SK-N-SH treated with all-trans-retinoic acid at 6 μM for 48 hours (cell line): ENCODE measurements around the gene HPN.

Source experiments
- ARNTL ChIP-seq: fragments of 450-650 bp; formaldehyde crosslinking; IDR thresholded peaks from 2 replicates; pipeline ENCODE4 v1.5.0; 2020; ENCODE audit warnings: low read depth, mild to moderate bottlenecking, moderate library complexity, borderline replicate concordance
- BACH2 ChIP-seq: fragments of 250-450 bp; sonication (Bioruptor Pico); IDR thresholded peaks from 2 replicates; pipeline ENCODE4 v1.9.0; 2021; ENCODE audit warnings: mild to moderate bottlenecking, borderline replicate concordance
- CSDC2 ChIP-seq: fragments of 250-450 bp; sonication (Bioruptor Pico); IDR thresholded peaks from 2 replicates; pipeline ENCODE4 v1.5.0; 2020; ENCODE audit warnings: mild to moderate bottlenecking, moderate library complexity
- OSR1 ChIP-seq: fragments of 250-450 bp; sonication (Bioruptor Pico); IDR thresholded peaks from 2 replicates; pipeline ENCODE4 v1.8.0; 2022; ENCODE audit warnings: moderate library complexity, mild to moderate bottlenecking, inconsistent platforms
- PPARA ChIP-seq: fragments of 250-450 bp; sonication (Bioruptor Pico); IDR thresholded peaks from 2 replicates; pipeline ENCODE4 v1.5.0; 2020; ENCODE audit warnings: mild to moderate bottlenecking, borderline replicate concordance
- RARB ChIP-seq: fragments of 250-450 bp; sonication (Bioruptor Pico); IDR thresholded peaks from 2 replicates; pipeline ENCODE4 v1.8.0; 2021; ENCODE audit warnings: mild to moderate bottlenecking, moderate library complexity
- TOX ChIP-seq: fragments of 250-450 bp; sonication (Bioruptor Pico); IDR thresholded peaks from 2 replicates; pipeline ENCODE4 v1.8.0; 2021; ENCODE audit warnings: mild to moderate bottlenecking, moderate library complexity, borderline replicate concordance
- ZFP30 ChIP-seq: fragments of 450-650 bp; formaldehyde crosslinking; IDR thresholded peaks from 2 replicates; pipeline ENCODE4 v1.5.0; 2022; ENCODE audit warnings: mild to moderate bottlenecking, moderate library complexity
- ZNF70 ChIP-seq: fragments of 450-650 bp; formaldehyde crosslinking; IDR thresholded peaks from 2 replicates; pipeline ENCODE4 v1.5.0; 2020; ENCODE audit warnings: mild to moderate bottlenecking, moderate library complexity
- ZNF8 ChIP-seq: fragments of 450-650 bp; formaldehyde crosslinking; IDR thresholded peaks from 2 replicates; pipeline ENCODE4 v1.5.0; 2020; ENCODE audit warnings: mild to moderate bottlenecking, moderate library complexity
- TF ChIP-seq, protein P1 (sequence below): fragments of 250-450 bp; sonication (Bioruptor Pico); IDR thresholded peaks from 2 replicates; pipeline ENCODE4 v1.8.0; 2021; ENCODE audit warnings: low read depth, mild to moderate bottlenecking, moderate library complexity, borderline replicate concordance
- TF ChIP-seq, protein P2 (sequence below): fragments of 250-450 bp; sonication (Bioruptor Pico); IDR thresholded peaks from 2 replicates; pipeline ENCODE4 v1.8.0; 2020; ENCODE audit warnings: mild to moderate bottlenecking, moderate library complexity, borderline replicate concordance
- TF ChIP-seq, protein P3 (sequence below): fragments of 250-450 bp; sonication (Bioruptor Pico); IDR thresholded peaks from 2 replicates; pipeline ENCODE4 v1.5.1; 2021; ENCODE audit warnings: mild to moderate bottlenecking, moderate library complexity
- TF ChIP-seq, protein P4 (sequence below): fragments of 250-450 bp; sonication (Bioruptor Pico); IDR thresholded peaks from 2 replicates; pipeline ENCODE4 v1.5.1; 2020; ENCODE audit warnings: low read depth, mild to moderate bottlenecking, moderate library complexity

DNA sequence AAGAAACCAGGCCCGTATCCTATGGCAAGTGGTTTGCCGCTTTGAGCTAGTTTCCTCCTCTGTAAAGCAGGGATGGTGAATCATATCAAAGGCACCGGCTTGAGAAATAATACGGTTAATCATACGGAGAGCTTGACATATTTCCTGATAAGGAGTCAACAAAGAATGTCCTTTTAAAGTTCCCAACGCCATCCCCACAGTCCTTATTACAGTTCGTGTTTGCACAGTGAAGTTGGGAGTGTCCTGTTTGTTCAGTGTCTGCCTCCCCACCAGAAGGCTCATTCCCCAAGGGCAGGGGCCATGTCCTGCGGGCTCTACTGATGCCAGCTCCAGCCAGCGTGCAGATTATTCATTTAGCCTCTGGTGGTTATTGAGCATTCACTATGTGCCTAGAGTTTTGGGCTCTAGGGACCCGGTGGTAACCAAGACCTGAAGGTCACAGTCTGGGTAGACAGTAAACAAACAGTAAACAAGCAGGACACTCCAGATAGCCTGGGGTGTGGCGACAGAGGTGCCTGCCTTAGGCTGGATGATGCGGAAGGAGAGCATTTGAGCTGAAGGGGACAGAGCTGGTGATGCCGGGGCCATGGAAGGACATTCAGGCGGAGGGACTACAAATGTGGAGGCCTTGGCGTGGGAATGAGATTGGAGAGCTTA lies 35.1 kb upstream of the HPN start:
- TF ChIP-seq CSDC2 (CRISPR knock-in tag) = no peak
- TF ChIP-seq ZFP30 (CRISPR knock-in tag) = no peak
- no peak for TF ChIP-seq BACH2
- TF ChIP-seq, protein P1, sequence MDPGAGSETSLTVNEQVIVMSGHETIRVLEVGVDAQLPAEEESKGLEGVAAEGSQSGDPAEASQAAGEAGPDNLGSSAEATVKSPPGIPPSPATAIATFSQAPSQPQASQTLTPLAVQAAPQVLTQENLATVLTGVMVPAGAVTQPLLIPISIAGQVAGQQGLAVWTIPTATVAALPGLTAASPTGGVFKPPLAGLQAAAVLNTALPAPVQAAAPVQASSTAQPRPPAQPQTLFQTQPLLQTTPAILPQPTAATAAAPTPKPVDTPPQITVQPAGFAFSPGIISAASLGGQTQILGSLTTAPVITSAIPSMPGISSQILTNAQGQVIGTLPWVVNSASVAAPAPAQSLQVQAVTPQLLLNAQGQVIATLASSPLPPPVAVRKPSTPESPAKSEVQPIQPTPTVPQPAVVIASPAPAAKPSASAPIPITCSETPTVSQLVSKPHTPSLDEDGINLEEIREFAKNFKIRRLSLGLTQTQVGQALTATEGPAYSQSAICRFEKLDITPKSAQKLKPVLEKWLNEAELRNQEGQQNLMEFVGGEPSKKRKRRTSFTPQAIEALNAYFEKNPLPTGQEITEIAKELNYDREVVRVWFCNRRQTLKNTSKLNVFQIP = no peak
- TF ChIP-seq ARNTL = no peak
- TF ChIP-seq TOX (CRISPR knock-in tag) = no peak
- TF ChIP-seq ZNF70 = no peak
- TF ChIP-seq ZNF8 = no peak
- TF ChIP-seq, protein P2, sequence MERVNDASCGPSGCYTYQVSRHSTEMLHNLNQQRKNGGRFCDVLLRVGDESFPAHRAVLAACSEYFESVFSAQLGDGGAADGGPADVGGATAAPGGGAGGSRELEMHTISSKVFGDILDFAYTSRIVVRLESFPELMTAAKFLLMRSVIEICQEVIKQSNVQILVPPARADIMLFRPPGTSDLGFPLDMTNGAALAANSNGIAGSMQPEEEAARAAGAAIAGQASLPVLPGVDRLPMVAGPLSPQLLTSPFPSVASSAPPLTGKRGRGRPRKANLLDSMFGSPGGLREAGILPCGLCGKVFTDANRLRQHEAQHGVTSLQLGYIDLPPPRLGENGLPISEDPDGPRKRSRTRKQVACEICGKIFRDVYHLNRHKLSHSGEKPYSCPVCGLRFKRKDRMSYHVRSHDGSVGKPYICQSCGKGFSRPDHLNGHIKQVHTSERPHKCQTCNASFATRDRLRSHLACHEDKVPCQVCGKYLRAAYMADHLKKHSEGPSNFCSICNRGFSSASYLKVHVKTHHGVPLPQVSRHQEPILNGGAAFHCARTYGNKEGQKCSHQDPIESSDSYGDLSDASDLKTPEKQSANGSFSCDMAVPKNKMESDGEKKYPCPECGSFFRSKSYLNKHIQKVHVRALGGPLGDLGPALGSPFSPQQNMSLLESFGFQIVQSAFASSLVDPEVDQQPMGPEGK (CRISPR knock-in tag) = no peak
- TF ChIP-seq PPARA = no peak
- TF ChIP-seq RARB (CRISPR knock-in tag) = no peak
- TF ChIP-seq, protein P3, sequence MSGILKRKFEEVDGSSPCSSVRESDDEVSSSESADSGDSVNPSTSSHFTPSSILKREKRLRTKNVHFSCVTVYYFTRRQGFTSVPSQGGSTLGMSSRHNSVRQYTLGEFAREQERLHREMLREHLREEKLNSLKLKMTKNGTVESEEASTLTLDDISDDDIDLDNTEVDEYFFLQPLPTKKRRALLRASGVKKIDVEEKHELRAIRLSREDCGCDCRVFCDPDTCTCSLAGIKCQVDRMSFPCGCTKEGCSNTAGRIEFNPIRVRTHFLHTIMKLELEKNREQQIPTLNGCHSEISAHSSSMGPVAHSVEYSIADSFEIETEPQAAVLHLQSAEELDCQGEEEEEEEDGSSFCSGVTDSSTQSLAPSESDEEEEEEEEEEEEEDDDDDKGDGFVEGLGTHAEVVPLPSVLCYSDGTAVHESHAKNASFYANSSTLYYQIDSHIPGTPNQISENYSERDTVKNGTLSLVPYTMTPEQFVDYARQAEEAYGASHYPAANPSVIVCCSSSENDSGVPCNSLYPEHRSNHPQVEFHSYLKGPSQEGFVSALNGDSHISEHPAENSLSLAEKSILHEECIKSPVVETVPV (CRISPR knock-in tag) = no peak
- TF ChIP-seq OSR1 (CRISPR knock-in tag) = no peak
- TF ChIP-seq, protein P4, sequence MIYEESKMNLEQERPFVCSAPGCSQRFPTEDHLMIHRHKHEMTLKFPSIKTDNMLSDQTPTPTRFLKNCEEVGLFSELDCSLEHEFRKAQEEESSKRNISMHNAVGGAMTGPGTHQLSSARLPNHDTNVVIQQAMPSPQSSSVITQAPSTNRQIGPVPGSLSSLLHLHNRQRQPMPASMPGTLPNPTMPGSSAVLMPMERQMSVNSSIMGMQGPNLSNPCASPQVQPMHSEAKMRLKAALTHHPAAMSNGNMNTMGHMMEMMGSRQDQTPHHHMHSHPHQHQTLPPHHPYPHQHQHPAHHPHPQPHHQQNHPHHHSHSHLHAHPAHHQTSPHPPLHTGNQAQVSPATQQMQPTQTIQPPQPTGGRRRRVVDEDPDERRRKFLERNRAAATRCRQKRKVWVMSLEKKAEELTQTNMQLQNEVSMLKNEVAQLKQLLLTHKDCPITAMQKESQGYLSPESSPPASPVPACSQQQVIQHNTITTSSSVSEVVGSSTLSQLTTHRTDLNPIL (CRISPR knock-in tag) = no peak
